Upper lobe of left lung (tissue), 4 donors: ENCODE results near the gene PRICKLE1.

Experiments used
- EP300 ChIP-seq, 4 donors: sonication (generic); formaldehyde crosslinking; IDR thresholded peaks; one replicate each; pipeline ENCODE4 v1.5.1; 2017; ENCODE audit warnings: antibody characterized with exemption in 4 of 4, control low read depth in 2 of 4
- POLR2A ChIP-seq, 4 donors: fragments of 450-650 bp; IDR thresholded peaks; one replicate each; pipeline ENCODE4 v1.5.1; 2016 to 2017; ENCODE audit warnings: antibody characterized with exemption in 4 of 4, mild to moderate bottlenecking in 2 of 4
- POLR2AphosphoS5 ChIP-seq, 2 donors: sonication (generic); formaldehyde crosslinking; IDR thresholded peaks; one replicate each; pipeline ENCODE4 v1.5.1; 2017; ENCODE audit warnings: antibody characterized with exemption in 2 of 2
- TF ChIP-seq, protein P1 (sequence below), 6 experiments: fragments of 450-650 bp in 4 of 6; fragments of 200-600 bp in 2 of 6; sonication (generic) in 2 of 6; IDR thresholded peaks; one replicate each; pipeline ENCODE4 v1.5.1; 2016 to 2019; ENCODE audit warnings: antibody characterized with exemption in 6 of 6

DNA sequence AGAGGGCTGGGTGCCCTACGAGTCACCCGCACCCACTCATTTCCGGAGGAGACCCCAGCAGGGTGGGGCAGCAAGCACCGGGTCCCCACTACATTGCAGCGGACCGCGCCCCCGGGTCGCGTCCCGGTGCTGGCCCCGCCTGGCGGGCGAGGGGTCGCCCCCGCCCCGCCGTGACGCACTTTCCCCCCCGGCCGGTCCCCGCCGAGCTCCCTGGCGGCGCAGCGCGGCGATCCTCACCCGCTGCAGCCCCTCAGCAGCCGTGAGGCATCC is 106.1 kb downstream of the PRICKLE1 start:
- TF ChIP-seq, protein P1, sequence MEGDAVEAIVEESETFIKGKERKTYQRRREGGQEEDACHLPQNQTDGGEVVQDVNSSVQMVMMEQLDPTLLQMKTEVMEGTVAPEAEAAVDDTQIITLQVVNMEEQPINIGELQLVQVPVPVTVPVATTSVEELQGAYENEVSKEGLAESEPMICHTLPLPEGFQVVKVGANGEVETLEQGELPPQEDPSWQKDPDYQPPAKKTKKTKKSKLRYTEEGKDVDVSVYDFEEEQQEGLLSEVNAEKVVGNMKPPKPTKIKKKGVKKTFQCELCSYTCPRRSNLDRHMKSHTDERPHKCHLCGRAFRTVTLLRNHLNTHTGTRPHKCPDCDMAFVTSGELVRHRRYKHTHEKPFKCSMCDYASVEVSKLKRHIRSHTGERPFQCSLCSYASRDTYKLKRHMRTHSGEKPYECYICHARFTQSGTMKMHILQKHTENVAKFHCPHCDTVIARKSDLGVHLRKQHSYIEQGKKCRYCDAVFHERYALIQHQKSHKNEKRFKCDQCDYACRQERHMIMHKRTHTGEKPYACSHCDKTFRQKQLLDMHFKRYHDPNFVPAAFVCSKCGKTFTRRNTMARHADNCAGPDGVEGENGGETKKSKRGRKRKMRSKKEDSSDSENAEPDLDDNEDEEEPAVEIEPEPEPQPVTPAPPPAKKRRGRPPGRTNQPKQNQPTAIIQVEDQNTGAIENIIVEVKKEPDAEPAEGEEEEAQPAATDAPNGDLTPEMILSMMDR (IDR thresholded peaks at IDR 0.05) = peak in 3 of 6 experiments; percentile 2 to 4 (median 2)
- no peak for TF ChIP-seq EP300 (IDR thresholded peaks at IDR 0.05)
- TF ChIP-seq POLR2AphosphoS5 (IDR thresholded peaks at IDR 0.05) = no peak
- TF ChIP-seq POLR2A (IDR thresholded peaks at IDR 0.05) = no peak
